ENCODE results near the gene TRPV6.

The TRPV6 gene

GRCh38 chr7:142872106-142872675 is 13.4 kb downstream of the TRPV6 start:
- TF ChIP-seq CTCF (IDR thresholded peaks at IDR 0.05; ENCODE audit: low read depth, low read length) = no peak
- H3K4me3 ChIP-seq (ENCODE audit: low read depth, low read length) = no peak overlapping the region

GRCh38 chr7:142871260-142872105 is 14.1 kb downstream of the TRPV6 start:
- TF ChIP-seq CTCF (IDR thresholded peaks at IDR 0.05; ENCODE audit: low read depth, low read length) = no peak

GRCh38 chr7:142870566-142871259 is 14.8 kb downstream of the TRPV6 start:
- no peak for TF ChIP-seq CTCF (IDR thresholded peaks at IDR 0.05; ENCODE audit: low read depth, low read length)
- no peak overlapping the region for H3K4me3 ChIP-seq (ENCODE audit: low read depth, low read length)

More at GRCh38 chr7:142871260-142872105, 14.1 kb downstream of the TRPV6 start:
- no peak overlapping the region for H3K4me3 ChIP-seq (ENCODE audit: low read depth, low read length)

GRCh38 chr7:142870147-142870559 is 15.4 kb downstream of the TRPV6 start:
- no peak for TF ChIP-seq CTCF (IDR thresholded peaks at IDR 0.05; ENCODE audit: low read depth, low read length)

GRCh38 chr7:142869434-142869833 is 16.1 kb downstream of the TRPV6 start:
- no peak for TF ChIP-seq CTCF (IDR thresholded peaks at IDR 0.05; ENCODE audit: low read depth, low read length)
- H3K4me3 ChIP-seq (ENCODE audit: low read depth, low read length) = no peak overlapping the region

More at GRCh38 chr7:142870147-142870559, 15.4 kb downstream of the TRPV6 start:
- no peak overlapping the region for H3K4me3 ChIP-seq (ENCODE audit: low read depth, low read length)

- no peak for TF ChIP-seq CTCF (IDR thresholded peaks at IDR 0.05; ENCODE audit: low read depth, low read length)
- H3K4me3 ChIP-seq (ENCODE audit: low read depth, low read length) = no peak overlapping the region
These were observed 16.5 kb downstream of the TRPV6 start for GRCh38 chr7:142868986-142869415.

Data from WI38 (cell line).